ENCODE data around the gene KLC3. TPM values are rescaled to one million over a fixed set of nuclear protein-coding genes. Genes with fewer than 3 reads are reported as not detected.

Gene KLC3
- total and polyA plus RNA-seq, 2 donors (not counting 1 experiment from before 2014, with no cell fraction given) = not detected

GRCh38 chr19:45382426-45382825, 41.9 kb downstream of the KLC3 start:
- ATAC-seq (ENCODE audit: low read depth) (no peak), DNase-seq (no peak)
- H3K27me3 Mint-ChIP-seq = peaks cover 17% of the 10 kb centered on the region
- Histone ChIP-seq H3K9me3 (ENCODE audit: control extremely low read depth in 1 of 3, control insufficient read depth in 2 of 3, insufficient read depth in 1 of 3, low read length in 2 of 3) (peaks cover 0 to 7% (median 0%) of the 10 kb centered on the region in 3 donors), H3K4me3 (ENCODE audit: control extremely low read depth in 1 of 5, extremely low read depth in 1 of 5, insufficient read depth in 1 of 5, low read depth in 2 of 5, low read length in 4 of 5) (no peak overlapping the region), H2AFZ (ENCODE audit: insufficient read depth, low read depth, low read length, poor library complexity, severe bottlenecking) (no peak overlapping the region), H3K9ac (ENCODE audit: low read length) (no peak overlapping the region), H4K20me1 (ENCODE audit: control insufficient read depth, insufficient read depth, low read length, poor library complexity, severe bottlenecking) (no peaks in the 10 kb centered on the region), H3K36me3 (replicated peaks in 1 of 2; ENCODE audit: control extremely low read depth in 1 of 2, control insufficient read depth in 1 of 2, extremely low read depth in 1 of 2, insufficient read depth in 2 of 2, low read length in 1 of 2) (no peaks in the 10 kb centered on the region), H3K27ac (ENCODE audit: low read length in 2 of 2) (no peak overlapping the region), H3K4me2 (replicated peaks; ENCODE audit: low read depth, low read length, poor library complexity, severe bottlenecking) (no peak overlapping the region), H3K27me3 (replicated peaks in 1 of 4; ENCODE audit: control extremely low read depth in 1 of 4, control insufficient read depth in 3 of 4, insufficient read depth in 4 of 4, low read length in 3 of 4) (peaks cover 0 to 21% (median 15%) of the 10 kb centered on the region in 4 experiments), H3K4me1 (ENCODE audit: control insufficient read depth in 2 of 2, insufficient read depth in 2 of 2, low read length in 2 of 2) (peaks cover 9 to 13% of the 10 kb centered on the region in 2 donors), H3K79me2 (ENCODE audit: control insufficient read depth, insufficient read depth, low read length) (no peaks in the 10 kb centered on the region)
- TF ChIP-seq CTCF (IDR thresholded peaks at IDR 0.05) (no peak), EZH2 (IDR thresholded peaks at IDR 0.05; ENCODE audit: borderline replicate concordance, insufficient read depth, low read depth, low read length, poor library complexity, severe bottlenecking) (no peak)
- no peaks in the 10 kb centered on the region for H3K9me3 Mint-ChIP-seq (ENCODE audit: insufficient read depth)
- H3K4me1 Mint-ChIP-seq = no peaks in the 10 kb centered on the region
- no peak overlapping the region for H3K4me3 Mint-ChIP-seq
- 86% methylated on average over 29 of the region's 29 CpGs for WGBS (ENCODE audit: insufficient coverage)
- intact Hi-C loops (cut with micrococcal nuclease) = no loop called here
- ChIA-PET CTCF (no interaction called here), POLR2A (no interaction called here)
- H3K27ac Mint-ChIP-seq = no peak overlapping the region

GRCh38 chr19:45385392-45386221, 45.1 kb downstream of the KLC3 start:
- intact Hi-C loops (cut with micrococcal nuclease) = no loop called here
- H3K4me3 Mint-ChIP-seq = no peak overlapping the region

More at GRCh38 chr19:45385392-45386221, 45.1 kb downstream of the KLC3 start:
- H3K4me1 Mint-ChIP-seq = no peaks in the 10 kb centered on the region
- Histone ChIP-seq H3K9me3 (ENCODE audit: control extremely low read depth in 1 of 3, control insufficient read depth in 2 of 3, insufficient read depth in 1 of 3, low read length in 2 of 3) (peaks cover 0 to 7% (median 0%) of the 10 kb centered on the region in 3 donors), H3K9ac (ENCODE audit: low read length) (no peak overlapping the region), H3K4me1 (ENCODE audit: control insufficient read depth in 2 of 2, insufficient read depth in 2 of 2, low read length in 2 of 2) (peaks cover 9 to 13% of the 10 kb centered on the region in 2 donors), H3K27ac (ENCODE audit: low read length in 2 of 2) (no peak overlapping the region), H3K4me3 (ENCODE audit: control extremely low read depth in 1 of 5, extremely low read depth in 1 of 5, insufficient read depth in 1 of 5, low read depth in 2 of 5, low read length in 4 of 5) (no peak overlapping the region), H3K36me3 (replicated peaks in 1 of 2; ENCODE audit: control extremely low read depth in 1 of 2, control insufficient read depth in 1 of 2, extremely low read depth in 1 of 2, insufficient read depth in 2 of 2, low read length in 1 of 2) (no peaks in the 10 kb centered on the region), H4K20me1 (ENCODE audit: control insufficient read depth, insufficient read depth, low read length, poor library complexity, severe bottlenecking) (no peaks in the 10 kb centered on the region), H3K27me3 (replicated peaks in 1 of 4; ENCODE audit: control extremely low read depth in 1 of 4, control insufficient read depth in 3 of 4, insufficient read depth in 4 of 4, low read length in 3 of 4) (peaks cover 0 to 21% (median 15%) of the 10 kb centered on the region in 4 experiments), H3K4me2 (replicated peaks; ENCODE audit: low read depth, low read length, poor library complexity, severe bottlenecking) (peak overlapping the region; percentile 30), H3K79me2 (ENCODE audit: control insufficient read depth, insufficient read depth, low read length) (no peaks in the 10 kb centered on the region), H2AFZ (ENCODE audit: insufficient read depth, low read depth, low read length, poor library complexity, severe bottlenecking) (no peak overlapping the region)
- H3K27me3 Mint-ChIP-seq = peaks cover 22% of the 10 kb centered on the region
- H3K9me3 Mint-ChIP-seq (ENCODE audit: insufficient read depth) = no peaks in the 10 kb centered on the region
- WGBS (ENCODE audit: insufficient coverage) = 16% methylated on average over 70 of the region's 75 CpGs
- ATAC-seq (ENCODE audit: low read depth) = no peak
- H3K27ac Mint-ChIP-seq = no peak overlapping the region
- ChIA-PET CTCF (no interaction called here), POLR2A (no interaction called here)
- DNase-seq = no peak
- TF ChIP-seq CTCF (IDR thresholded peaks at IDR 0.05) = no peak
- TF ChIP-seq EZH2 (IDR thresholded peaks at IDR 0.05; ENCODE audit: borderline replicate concordance, insufficient read depth, low read depth, low read length, poor library complexity, severe bottlenecking) = no peak

All from B cell (primary cell).